ENCODE measurements around the gene EXOC4. TPM values are rescaled to one million over a fixed set of nuclear protein-coding genes. Genes with fewer than 3 reads are reported as not detected.

EXOC4 gene
- total and polyA plus RNA-seq, 2 of the 8 experiments (the other 6 are each of a cell fraction or from before 2014, with no cell fraction given), result 27.0 to 67.3 TPM

- TF ChIP-seq MAFK (IDR thresholded peaks at IDR 0.05; ENCODE audit: low read depth, low read length) (no peak), SIRT6 (IDR thresholded peaks at IDR 0.05; ENCODE audit: low read length) (no peak)
Observed at GRCh38 chr7:133479456-133480065, 226.7 kb downstream of the EXOC4 start (continued).
